Measurements from ENCODE around the gene ANKRD7. TPM values are rescaled to one million over a fixed set of nuclear protein-coding genes. Genes with fewer than 3 reads are reported as not detected.
"Not testable (repeated sequence)": the region's sequence is repeated elsewhere in the genome, so short reads cannot be mapped to it uniquely, and the experiment has no call there.

The ANKRD7 gene
- total RNA-seq, 2 experiments from 2014 or later, result 1.2 to 1.4 TPM

- Mint-ChIP-seq H3K4me3 (no peak overlapping the region), H3K36me3 (ENCODE audit: low read depth) (no peaks in the 10 kb centered on the region), H3K9me3 (no peaks in the 10 kb centered on the region), H3K4me1 (ENCODE audit: low read depth) (no peaks in the 10 kb centered on the region), H3K27ac (no peak overlapping the region), H3K27me3 (peaks cover 12% of the 10 kb centered on the region)
- TF ChIP-seq, protein P1, sequence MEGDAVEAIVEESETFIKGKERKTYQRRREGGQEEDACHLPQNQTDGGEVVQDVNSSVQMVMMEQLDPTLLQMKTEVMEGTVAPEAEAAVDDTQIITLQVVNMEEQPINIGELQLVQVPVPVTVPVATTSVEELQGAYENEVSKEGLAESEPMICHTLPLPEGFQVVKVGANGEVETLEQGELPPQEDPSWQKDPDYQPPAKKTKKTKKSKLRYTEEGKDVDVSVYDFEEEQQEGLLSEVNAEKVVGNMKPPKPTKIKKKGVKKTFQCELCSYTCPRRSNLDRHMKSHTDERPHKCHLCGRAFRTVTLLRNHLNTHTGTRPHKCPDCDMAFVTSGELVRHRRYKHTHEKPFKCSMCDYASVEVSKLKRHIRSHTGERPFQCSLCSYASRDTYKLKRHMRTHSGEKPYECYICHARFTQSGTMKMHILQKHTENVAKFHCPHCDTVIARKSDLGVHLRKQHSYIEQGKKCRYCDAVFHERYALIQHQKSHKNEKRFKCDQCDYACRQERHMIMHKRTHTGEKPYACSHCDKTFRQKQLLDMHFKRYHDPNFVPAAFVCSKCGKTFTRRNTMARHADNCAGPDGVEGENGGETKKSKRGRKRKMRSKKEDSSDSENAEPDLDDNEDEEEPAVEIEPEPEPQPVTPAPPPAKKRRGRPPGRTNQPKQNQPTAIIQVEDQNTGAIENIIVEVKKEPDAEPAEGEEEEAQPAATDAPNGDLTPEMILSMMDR (IDR thresholded peaks at IDR 0.05), result no peak
- no peak for ATAC-seq
- POLR2A ChIA-PET, result no interaction called here
- CTCF ChIA-PET, result no interaction called here
- intact Hi-C loops (cut with micrococcal nuclease), result no loop called here
- no peak for DNase-seq
Measured at GRCh38 chr7:118232837-118233236, 8.3 kb downstream of the ANKRD7 start.

GRCh38 chr7:118233799-118234198 is 9.3 kb downstream of the ANKRD7 start:
- DNase-seq (no peak), ATAC-seq (no peak)
- TF ChIP-seq, protein P1 (IDR thresholded peaks at IDR 0.05), result no peak
- Mint-ChIP-seq H3K4me3 (no peak overlapping the region), H3K27me3 (peaks cover 8% of the 10 kb centered on the region), H3K4me1 (ENCODE audit: low read depth) (no peaks in the 10 kb centered on the region), H3K27ac (no peak overlapping the region), H3K9me3 (no peaks in the 10 kb centered on the region), H3K36me3 (ENCODE audit: low read depth) (no peaks in the 10 kb centered on the region)
- intact Hi-C loops (cut with micrococcal nuclease), result no loop called here
- CTCF ChIA-PET, result no interaction called here
- POLR2A ChIA-PET, result no interaction called here

GRCh38 chr7:118239014-118239413 is 14.5 kb downstream of the ANKRD7 start:
- ATAC-seq, result no peak
- POLR2A ChIA-PET, result no interaction called here

GRCh38 chr7:118240320-118240719 is 15.8 kb downstream of the ANKRD7 start:
- POLR2A ChIA-PET; H3K9me3 Mint-ChIP-seq; H3K4me3 Mint-ChIP-seq; CTCF ChIA-PET; DNase-seq; H3K4me1 Mint-ChIP-seq (ENCODE audit: low read depth); H3K36me3 Mint-ChIP-seq (ENCODE audit: low read depth); H3K27ac Mint-ChIP-seq; H3K27me3 Mint-ChIP-seq; intact Hi-C loops (cut with micrococcal nuclease); ATAC-seq: not testable (repeated sequence)

More at GRCh38 chr7:118239014-118239413, 14.5 kb downstream of the ANKRD7 start:
- Mint-ChIP-seq H3K9me3 (no peaks in the 10 kb centered on the region), H3K4me3 (no peak overlapping the region), H3K27ac (no peak overlapping the region), H3K27me3 (peaks cover 1% of the 10 kb centered on the region), H3K4me1 (ENCODE audit: low read depth) (no peaks in the 10 kb centered on the region), H3K36me3 (ENCODE audit: low read depth) (no peaks in the 10 kb centered on the region)
- TF ChIP-seq, protein P1 (IDR thresholded peaks at IDR 0.05), result no peak
- no peak for DNase-seq
- intact Hi-C loops (cut with micrococcal nuclease), result no loop called here
- CTCF ChIA-PET, result no interaction called here

DNA sequence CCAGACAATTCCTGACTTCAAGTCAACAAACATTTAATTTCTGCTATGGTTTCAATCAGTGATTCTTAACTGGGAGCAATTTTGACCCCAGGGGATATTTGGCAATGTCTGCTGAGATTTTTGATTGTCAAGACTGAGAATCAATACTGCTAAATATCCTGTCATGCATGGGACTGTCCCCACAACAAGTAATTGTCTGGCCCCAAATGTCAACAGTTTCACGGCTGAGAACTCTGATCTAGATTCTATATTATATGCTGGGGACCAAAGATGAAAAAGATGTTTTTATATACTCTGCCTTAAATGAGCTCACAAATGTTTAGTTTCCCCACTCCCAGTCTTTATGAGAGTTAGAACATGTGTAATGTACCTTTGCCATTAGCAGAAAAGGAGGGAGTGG is 19.2 kb downstream of the ANKRD7 start:
- DNase-seq (no peak), ATAC-seq (no peak)
- intact Hi-C loops (cut with micrococcal nuclease), result no loop called here
- Mint-ChIP-seq H3K4me3 (no peak overlapping the region), H3K27me3 (no peaks in the 10 kb centered on the region), H3K4me1 (ENCODE audit: low read depth) (no peaks in the 10 kb centered on the region), H3K9me3 (no peaks in the 10 kb centered on the region), H3K36me3 (ENCODE audit: low read depth) (no peaks in the 10 kb centered on the region), H3K27ac (no peak overlapping the region)
- ChIA-PET CTCF (no interaction called here), POLR2A (no interaction called here)
- TF ChIP-seq, protein P1 (IDR thresholded peaks at IDR 0.05), result no peak
